Measurements from ENCODE around the gene TEX9.
"Not testable (repeated sequence)": the region's sequence is repeated elsewhere in the genome, so short reads cannot be mapped to it uniquely, and the experiment has no call there.

The TEX9 gene

GRCh38 chr15:56367156-56367555 lies 1.9 kb downstream of the TEX9 start:
- DNase-seq = no peak

GRCh38 chr15:56369234-56369633 lies 4.0 kb downstream of the TEX9 start:
- no peak for DNase-seq

DNA sequence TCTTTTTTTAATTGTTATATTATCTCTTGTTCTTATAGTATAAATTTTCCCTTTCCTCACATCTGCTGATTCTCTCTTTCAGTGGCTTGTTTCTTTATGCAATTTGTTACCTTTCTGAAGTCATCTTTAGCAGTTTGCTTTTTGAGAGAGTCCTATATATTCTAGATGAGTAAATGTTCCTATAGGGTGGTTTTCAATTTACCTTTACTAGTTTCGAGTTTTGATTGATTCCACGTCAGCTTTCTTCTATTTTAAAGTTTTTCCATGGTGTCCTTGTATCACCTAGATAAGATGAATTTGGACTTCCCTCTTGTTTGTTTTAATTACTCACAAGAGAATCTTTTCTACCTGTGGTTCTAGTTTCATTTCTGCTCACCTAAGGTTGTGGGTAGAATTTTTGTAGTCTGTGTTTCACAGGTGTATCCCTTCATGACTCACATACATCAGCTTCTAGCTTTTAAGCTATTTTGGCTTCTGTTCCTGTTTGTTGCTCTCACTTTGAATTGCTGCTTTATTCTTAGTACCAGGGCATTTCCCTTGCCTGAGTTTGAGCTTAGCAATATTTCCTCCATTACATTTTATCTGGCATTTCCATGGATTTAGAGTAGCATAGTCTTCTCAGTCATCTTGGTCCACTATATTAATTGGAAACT lies 6.4 kb downstream of the TEX9 start:
- DNase-seq = no peak

DNA sequence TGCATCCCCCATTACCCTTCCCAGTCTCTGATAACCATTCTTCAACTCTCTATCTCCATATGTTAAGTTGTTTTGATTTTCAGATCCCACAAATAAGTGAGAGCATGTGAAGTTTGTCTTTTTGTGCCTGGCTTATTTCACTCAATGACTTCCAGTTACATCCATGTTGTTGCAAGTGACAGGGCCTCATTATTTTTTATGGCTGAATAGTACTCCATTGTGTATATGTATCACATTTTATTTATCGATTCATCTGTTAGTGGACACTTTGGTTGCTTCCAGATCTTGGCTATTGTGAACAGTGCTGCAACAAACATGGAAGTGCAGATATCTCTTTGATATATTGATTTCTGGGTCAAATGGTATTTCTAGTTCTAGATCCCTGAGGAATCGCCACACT lies 9.5 kb downstream of the TEX9 start:
- DNase-seq = not testable (repeated sequence)

GRCh38 chr15:56377822-56378221 lies 12.6 kb downstream of the TEX9 start:
- not testable (repeated sequence) for DNase-seq

GRCh38 chr15:56383010-56383409 lies 17.8 kb downstream of the TEX9 start:
- DNase-seq = no peak

DNA sequence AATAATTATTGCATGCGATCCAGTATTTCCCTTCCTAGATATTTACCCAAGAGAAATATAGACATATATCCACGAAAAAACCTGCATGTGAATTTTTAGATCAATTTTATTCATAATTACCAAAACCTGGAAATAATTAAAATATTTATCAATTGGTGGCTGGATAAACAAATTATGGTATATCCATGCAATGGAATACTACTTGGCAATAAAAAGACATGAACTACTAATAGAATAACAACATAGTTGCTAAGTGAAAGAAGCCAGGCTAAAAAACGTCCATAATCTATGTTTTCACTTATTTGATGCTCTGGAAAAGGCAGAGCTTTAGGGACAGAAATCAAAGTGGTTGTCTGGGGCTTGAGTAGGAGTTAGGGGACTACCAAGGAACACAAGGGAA lies 20.7 kb downstream of the TEX9 start:
- DNase-seq = no peak

- no peak for DNase-seq
Observed at GRCh38 chr15:56390739-56391267, 25.6 kb downstream of the TEX9 start.

GRCh38 chr15:56393277-56393676 lies 28.1 kb downstream of the TEX9 start:
- no peak for DNase-seq

- DNase-seq = no peak
Observed at GRCh38 chr15:56394909-56395308, 29.7 kb downstream of the TEX9 start.

- DNase-seq = not testable (repeated sequence)
Observed at GRCh38 chr15:56397325-56397724, 32.1 kb downstream of the TEX9 start.

GRCh38 chr15:56399209-56399608 lies 34.0 kb downstream of the TEX9 start:
- not testable (repeated sequence) for DNase-seq

DNA sequence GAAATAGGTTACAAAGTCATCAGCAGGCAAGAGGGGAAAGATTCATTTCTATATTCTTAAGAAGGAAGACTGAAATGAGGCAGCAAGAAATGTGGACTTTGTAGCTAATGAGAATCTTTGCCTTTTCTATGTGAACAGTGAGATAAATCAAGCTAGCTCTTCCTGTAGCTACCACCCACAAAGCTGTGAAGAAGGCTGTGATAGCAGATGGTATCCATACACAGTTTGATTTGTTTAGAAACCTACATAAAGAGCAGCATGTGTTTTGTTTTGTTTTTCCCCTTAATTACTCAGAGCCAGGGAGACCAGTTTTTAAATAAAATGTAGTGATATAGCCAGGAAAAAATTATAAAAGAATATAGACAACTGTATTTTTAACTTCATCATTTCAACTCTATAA lies 45.5 kb downstream of the TEX9 start:
- DNase-seq = no peak

GRCh38 chr15:56411122-56411749 lies 46.0 kb downstream of the TEX9 start:
- DNase-seq = no peak

DNA sequence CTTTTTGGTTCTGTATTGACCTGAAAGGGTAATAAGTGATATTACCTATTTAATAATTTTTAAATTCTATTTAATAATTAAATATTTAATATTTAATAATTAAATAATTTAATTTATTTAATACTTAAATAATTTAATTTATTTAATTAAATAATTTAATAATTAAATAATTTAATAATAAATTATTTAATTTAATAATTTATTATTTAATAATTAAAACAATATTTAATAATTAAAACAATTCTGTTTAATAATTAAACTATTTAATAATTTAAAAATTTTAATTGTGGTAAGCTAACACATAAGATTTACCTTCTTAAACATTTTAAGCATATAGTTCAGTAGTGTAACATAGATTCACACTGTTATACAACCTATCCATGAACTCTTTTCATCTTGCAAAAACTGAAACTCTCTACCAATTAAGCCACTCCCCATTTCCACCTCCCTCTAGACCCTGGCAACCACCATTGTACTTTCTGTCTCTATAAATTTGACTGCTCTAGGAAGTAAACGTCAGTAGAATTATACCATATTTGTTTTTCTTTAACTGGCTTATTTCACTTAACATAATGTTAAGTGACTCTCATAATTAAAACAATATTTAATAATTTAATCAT lies 48.0 kb downstream of the TEX9 start:
- not testable (repeated sequence) for DNase-seq

- DNase-seq = no peak
Observed at GRCh38 chr15:56425276-56425675, 60.0 kb downstream of the TEX9 start.

- DNase-seq = no peak
Observed at GRCh38 chr15:56425976-56426375, 60.8 kb downstream of the TEX9 start.

- DNase-seq = no peak
Observed at GRCh38 chr15:56428821-56429458, 63.7 kb downstream of the TEX9 start.

DNA sequence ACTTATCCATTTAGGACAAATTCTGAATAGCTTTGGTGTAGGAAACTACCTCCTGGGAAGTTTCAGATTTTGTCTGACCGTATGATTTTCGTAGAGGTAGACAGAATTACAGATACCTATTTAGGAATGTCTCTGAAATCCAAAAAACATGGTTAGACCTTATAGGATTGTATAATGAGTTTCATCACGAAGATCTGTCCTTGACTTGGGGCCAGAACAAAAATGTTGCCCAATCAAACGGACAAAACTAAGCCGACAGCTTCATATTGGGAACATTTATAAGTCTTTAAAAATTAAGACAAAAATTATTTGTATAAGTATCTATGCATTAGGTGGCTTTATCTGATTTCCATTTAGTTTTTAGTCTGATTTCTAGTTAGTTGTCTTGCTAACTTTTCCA lies 67.1 kb downstream of the TEX9 start:
- DNase-seq = no peak

DNA sequence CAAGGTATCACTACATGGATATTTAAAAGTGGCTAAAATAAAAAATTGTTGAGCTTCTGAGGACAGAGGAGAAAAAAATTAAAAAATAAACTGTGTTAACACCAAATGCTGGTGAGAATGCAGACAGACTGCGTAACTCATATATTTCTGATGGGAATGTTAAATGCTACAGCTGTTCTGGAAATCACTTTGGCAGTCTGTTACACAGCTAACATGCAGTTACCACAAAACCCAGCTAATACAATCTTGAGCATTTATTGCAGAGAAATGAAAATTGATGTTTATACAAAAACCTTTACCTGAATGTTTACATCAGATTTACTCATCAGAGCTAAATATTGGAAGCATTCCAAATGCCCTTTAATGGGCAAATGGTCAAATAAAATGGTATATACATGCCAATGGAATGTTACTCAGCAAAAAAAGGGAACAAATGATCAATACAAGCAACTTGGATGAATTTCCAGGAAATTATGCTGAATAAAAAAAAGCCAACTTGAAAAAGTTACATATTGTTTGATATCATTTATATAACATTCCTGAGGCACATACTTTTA lies 75.1 kb downstream of the TEX9 start:
- DNase-seq = no peak

GRCh38 chr15:56442354-56442753 lies 77.1 kb downstream of the TEX9 start:
- no peak for DNase-seq

DNA sequence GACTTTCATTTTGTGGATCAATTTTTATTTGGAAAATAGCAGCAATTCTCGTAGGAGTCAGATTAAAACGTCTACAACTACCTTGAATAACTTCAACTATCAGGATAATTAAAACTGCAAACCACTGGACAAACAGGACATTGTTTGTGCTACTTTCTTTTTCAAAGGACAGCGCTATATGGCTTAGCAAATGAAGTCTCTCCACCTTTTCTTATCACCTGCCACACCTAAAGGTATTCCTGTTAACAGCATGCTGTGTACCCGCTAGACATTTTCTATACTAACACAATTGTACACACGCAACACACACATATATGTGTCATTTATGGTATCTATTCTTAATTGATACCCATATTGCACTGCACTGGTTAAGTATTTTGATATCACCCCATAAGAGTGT lies 80.5 kb downstream of the TEX9 start:
- no peak for DNase-seq

DNA sequence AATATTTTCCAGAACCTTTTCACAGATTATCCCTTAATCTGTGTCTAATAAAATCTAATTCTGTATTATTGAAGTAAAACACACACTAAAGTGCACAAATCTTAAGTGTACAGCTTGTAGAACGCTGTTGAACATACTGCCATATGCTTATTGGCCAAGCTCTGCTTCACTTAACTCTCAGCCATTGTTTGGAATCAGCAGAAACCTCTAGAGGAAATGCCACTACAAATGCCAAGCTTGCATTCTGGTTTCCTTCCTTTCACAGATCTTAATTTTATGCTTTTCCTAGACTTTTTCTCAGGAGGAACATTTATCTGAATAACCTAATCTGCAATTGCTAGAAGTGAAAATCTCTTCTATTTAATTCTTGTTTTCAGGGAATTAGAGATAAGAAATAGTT lies 89.6 kb downstream of the TEX9 start:
- no peak for DNase-seq
